IMR-90 (cell line): ENCODE data around the gene SLC27A4. TPM values are rescaled to one million over a fixed set of nuclear protein-coding genes. Genes with fewer than 3 reads are reported as not detected.

Experiments used
- ATAC-seq: fragments of 200-7000 bp; cut with Tn5 transposase; 2 replicates; pipeline ENCODE4 v1.9.1; 2020; ENCODE audit warnings: low read depth, mild to moderate bottlenecking, moderate library complexity
- BruUV-seq: library from RNA; stranded (reverse); fragments of 400-500 nt; replicated peaks from 2 replicates; lab custom pipeline; 2021; lab: Mats Ljungman, UMichigan
- CTCF ChIA-PET: fragments of 300-600 bp; formaldehyde crosslinking; extraction: SDS; loops from one replicate; lab custom pipeline; 2021; ENCODE audit warnings: antibody characterized with exemption; lab: Yijun Ruan, JAX
- POLR2A ChIA-PET: fragments of 300-600 bp; sonication (Branson Sonifier 250); formaldehyde crosslinking; loops from one replicate; lab custom pipeline; 2022; ENCODE audit warnings: antibody characterized with exemption; ENCODE audit not compliant: unreplicated experiment; lab: Charles Lee
- DNase-seq: peaks from one replicate; pipeline ENCODE4 v3.0.0; 2013
- H2AFZ ChIP-seq: replicated peaks from 2 replicates; pipeline ENCODE3; 2013; ENCODE audit warnings: low read length, mild to moderate bottlenecking; ENCODE audit not compliant: poor library complexity
- H2AK5ac ChIP-seq: 2 replicates; pipeline ENCODE4 v1.6.1; 2013; ENCODE audit warnings: low read depth, low read length, inconsistent platforms
- H2AK9ac ChIP-seq: replicated peaks from 2 replicates; pipeline ENCODE3; 2013; ENCODE audit warnings: mild to moderate bottlenecking, low read depth, low read length, moderate library complexity; ENCODE audit not compliant: poor library complexity
- H2BK120ac ChIP-seq: 2 replicates; pipeline ENCODE4 v1.6.1; 2013; ENCODE audit warnings: low read depth, low read length, inconsistent platforms
- H2BK15ac ChIP-seq: 3 replicates; pipeline ENCODE4 v1.6.1; 2013; ENCODE audit warnings: low read depth, low read length, inconsistent platforms
- H2BK20ac ChIP-seq: 2 replicates; pipeline ENCODE4 v1.6.1; 2013; ENCODE audit warnings: low read depth, mild to moderate bottlenecking, inconsistent platforms, low read length, moderate library complexity
- H2BK5ac ChIP-seq: 2 replicates; pipeline ENCODE4 v1.6.1; 2013; ENCODE audit warnings: mild to moderate bottlenecking, low read depth, low read length, inconsistent platforms; ENCODE audit not compliant: poor library complexity, severe bottlenecking
- H3K14ac ChIP-seq: replicated peaks from 2 replicates; pipeline ENCODE4 v1.6.1; 2013; ENCODE audit warnings: low read depth, low read length, inconsistent platforms
- H3K18ac ChIP-seq: 2 replicates; pipeline ENCODE4 v1.6.1; 2013; ENCODE audit warnings: low read depth, low read length, control low read depth
- H3K23ac ChIP-seq: 2 replicates; pipeline ENCODE4 v1.6.1; 2013; ENCODE audit warnings: low read depth, low read length, inconsistent platforms
- H3K27ac ChIP-seq: 2 replicates; pipeline ENCODE4 v1.5.1; 2013; ENCODE audit warnings: mild to moderate bottlenecking, control low read depth, low read length; ENCODE audit not compliant: insufficient read depth
- H3K27me3 ChIP-seq: 2 replicates; pipeline ENCODE4 v1.6.1; 2013; ENCODE audit warnings: low read length; ENCODE audit not compliant: control insufficient read depth, insufficient read depth
- H3K36me3 ChIP-seq: 2 replicates; pipeline ENCODE4 v1.6.1; 2013; ENCODE audit warnings: low read length, mixed read lengths; ENCODE audit not compliant: control insufficient read depth, insufficient read depth
- H3K4ac ChIP-seq: 2 replicates; pipeline ENCODE4 v1.6.1; 2013; ENCODE audit warnings: low read depth, low read length, inconsistent platforms
- H3K4me1 ChIP-seq: 2 replicates; pipeline ENCODE4 v1.6.1; 2013; ENCODE audit warnings: low read length, mixed read lengths; ENCODE audit not compliant: control insufficient read depth, insufficient read depth
- H3K4me2 ChIP-seq: 2 replicates; pipeline ENCODE4 v1.6.1; 2013; ENCODE audit warnings: low read depth, mild to moderate bottlenecking, control low read depth, low read length, moderate library complexity
- H3K4me3 ChIP-seq: 2 replicates; pipeline ENCODE4 v1.5.1; 2013; ENCODE audit warnings: low read depth, mild to moderate bottlenecking, control low read depth, low read length, moderate library complexity; ENCODE audit not compliant: insufficient read depth
- H3K56ac ChIP-seq: 2 replicates; pipeline ENCODE4 v1.6.1; 2013; ENCODE audit warnings: low read length, inconsistent platforms; ENCODE audit not compliant: insufficient read depth; ENCODE audit errors: extremely low read depth
- H3K79me1 ChIP-seq, 2 experiments: 2 replicates each; pipeline ENCODE4 v1.6.1; 2013; ENCODE audit warnings: low read length in 2 of 2, inconsistent platforms in 1 of 2, low read depth in 1 of 2
- H3K9ac ChIP-seq: 2 replicates; pipeline ENCODE4 v1.6.1; 2013; ENCODE audit warnings: low read depth, low read length, control low read depth
- H3K9me1 ChIP-seq: 2 replicates; pipeline ENCODE4 v1.6.1; 2013; ENCODE audit warnings: low read length, inconsistent platforms; ENCODE audit not compliant: insufficient read depth
- H3K9me3 ChIP-seq: 2 replicates; pipeline ENCODE4 v1.6.1; 2013; ENCODE audit warnings: low read length; ENCODE audit not compliant: control insufficient read depth, insufficient read depth
- H4K20me1 ChIP-seq: 2 replicates; pipeline ENCODE4 v1.6.1; 2013; ENCODE audit warnings: low read length, inconsistent platforms; ENCODE audit not compliant: insufficient read depth
- H4K5ac ChIP-seq: 2 replicates; pipeline ENCODE4 v1.6.1; 2013; ENCODE audit warnings: mild to moderate bottlenecking, low read depth, low read length, control low read depth
- H4K8ac ChIP-seq, 2 experiments: 2 replicates each; pipeline ENCODE4 v1.6.1; 2013; ENCODE audit warnings: low read depth in 2 of 2, low read length in 2 of 2, control low read depth in 1 of 2, inconsistent platforms in 1 of 2
- H4K91ac ChIP-seq: 2 replicates; pipeline ENCODE4 v1.6.1; 2013; ENCODE audit warnings: low read depth, low read length, inconsistent platforms; ENCODE audit not compliant: insufficient read depth
- CHD1 ChIP-seq: IDR thresholded peaks from 2 replicates; pipeline ENCODE4 v1.6.1; 2012; ENCODE audit warnings: low read depth, low read length, improper control_type of control experiment
- FOS ChIP-seq: fragments of 150-350 bp; IDR thresholded peaks from 2 replicates; pipeline ENCODE4 v1.6.1; 2016; ENCODE audit warnings: low read depth, low read length
- MAFK ChIP-seq: IDR thresholded peaks from 2 replicates; pipeline ENCODE4 v1.6.1; 2012; ENCODE audit warnings: low read depth, low read length, improper control_type of control experiment
- POLR2A ChIP-seq: IDR thresholded peaks from 2 replicates; pipeline ENCODE4 v1.6.1; 2012; ENCODE audit warnings: mild to moderate bottlenecking, low read depth, low read length
- SMC3 ChIP-seq: fragments of 150-350 bp; IDR thresholded peaks from 2 replicates; pipeline ENCODE4 v1.6.1; 2016; ENCODE audit warnings: low read depth, mild to moderate bottlenecking, antibody characterized with exemption, low read length, moderate library complexity
- WGBS, 2 experiments: methylation state at CpG; one replicate each; pipeline versions ENCODE4 v1.1.5 to v1.1.7; 2013; ENCODE audit warnings: missing lambda C conversion rate in 2 of 2; ENCODE audit not compliant: insufficient read length in 1 of 2; ENCODE audit errors: extremely low coverage in 2 of 2; 5-methylcytosine and 5-hydroxymethylcytosine counted together
- dilution Hi-C: fragments of 300-500 bp; cut with HindIII; formaldehyde crosslinking; loops from one replicate; pipeline ENCODE4 v1.14.3; 2018; ENCODE audit warnings: low sequenced_read_pairs; ENCODE audit not compliant: unreplicated experiment
- in situ Hi-C: fragments of 300-500 bp; cut with MboI; formaldehyde crosslinking; loops from 3 replicates; pipeline ENCODE4 v1.14.3; 2019; ENCODE audit warnings: low sequenced_read_pairs, inconsistent platforms, mixed read lengths
- intact Hi-C: fragments of 100-400 bp; cut with micrococcal nuclease; formaldehyde crosslinking; loops from 2 replicates; pipeline ENCODE4 v1.10.0; 2022
- polyA plus RNA-seq, 3 experiments: library from polyadenylated mRNA; depleted of rRNA; stranded (reverse); fragments of >200 nt; gene quantifications; 2 replicates each; pipeline ENCODE4 v1.2.3, GENCODE V29; 2012; ENCODE audit warnings: low replicate concordance in 1 of 3
- total RNA-seq: library from RNA; depleted of rRNA; stranded (reverse); fragments of >200 nt; gene quantifications from 2 replicates; pipeline ENCODE4 v1.2.3, GENCODE V29; 2012

Gene SLC27A4
- total and polyA plus RNA-seq, 2 of the 4 experiments (the other 2 are of a cell fraction): 9.7 to 13.7 TPM

GRCh38 chr9:128322404-128323211, 17.7 kb upstream of the SLC27A4 start, which contains the start of the genes COQ4 and TRUB2 (continued):
- 0 out of 2 replicates have a peak, but pooled peaks have one; percentile 6 for TF ChIP-seq SMC3
- peak; percentile 11; the same call in 1 of the 2 replicates for TF ChIP-seq MAFK
- peak; percentile 26 for TF ChIP-seq POLR2A

DNA sequence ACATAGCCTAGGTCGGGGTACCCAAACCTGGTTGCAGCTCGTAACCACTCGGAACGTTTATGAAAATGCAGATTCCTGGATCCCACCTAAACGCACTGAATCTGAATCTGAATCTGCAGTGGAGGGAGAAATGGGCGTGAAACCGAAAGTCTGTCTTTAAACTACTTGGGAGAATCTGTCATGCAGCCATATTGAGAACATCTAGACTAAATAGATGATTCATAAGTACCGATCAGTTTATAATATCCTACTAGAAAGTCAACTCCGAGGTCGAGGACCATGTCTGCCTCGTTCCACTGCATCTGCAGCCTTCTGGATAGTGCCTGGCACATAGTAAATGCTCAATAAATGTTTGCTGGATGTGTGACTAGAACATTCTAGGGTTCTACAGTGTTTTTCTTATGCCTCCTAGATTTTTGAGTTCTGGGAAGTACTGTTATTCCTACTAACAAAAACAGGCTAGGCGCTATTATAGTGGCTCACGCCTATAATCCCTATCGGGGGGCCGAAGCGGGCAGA, 17.1 kb upstream of the SLC27A4 start:
- intact Hi-C loops (loop anchor here (2.0 kb wide), 1 partner anchor 28 kb away; no protein-coding TSS in a partner anchor), in situ Hi-C loops (no loop called here), dilution Hi-C loops (no loop called here)
- peak overlapping the region; percentile 95 for H3K4me2 ChIP-seq
- peak overlapping the region; percentile 98 for H2AFZ ChIP-seq
- H3K27ac ChIP-seq: peak overlapping the region; percentile 99
- H4K5ac ChIP-seq: peak overlapping the region; percentile 13; the same call in 1 of the 2 replicates
- H2BK15ac ChIP-seq: no peak overlapping the region
- peak overlapping the region; percentile 74 for H3K23ac ChIP-seq
- DNase-seq: peak; percentile 63
- no peaks in the 10 kb centered on the region for H3K27me3 ChIP-seq
- H3K9me3 ChIP-seq: no peaks in the 10 kb centered on the region
- no peak overlapping the region for H3K18ac ChIP-seq
- H2BK5ac ChIP-seq: peak overlapping the region; percentile 57
- 0 out of 2 replicates have a peak, but pooled peaks cover 4% of the 10 kb centered on the region for H4K20me1 ChIP-seq
- no peak overlapping the region for H2BK120ac ChIP-seq
- no CpG with 5 or more reads among the region's 16 CpGs for WGBS, 2 experiments
- H4K91ac ChIP-seq: no peak overlapping the region
- CTCF ChIA-PET: no interaction called here
- H3K14ac ChIP-seq: peak overlapping the region; percentile 20
- peaks cover 20% of the 10 kb centered on the region for H3K36me3 ChIP-seq
- TF ChIP-seq CHD1: no peak
- TF ChIP-seq FOS: peak; percentile 46
- H4K8ac ChIP-seq: peak overlapping the region; percentile 6 to 70; a peak in 2 of 4 replicates
- peak overlapping the region; percentile 70 for H3K9ac ChIP-seq
- H2BK20ac ChIP-seq: no peak overlapping the region
- peaks cover 5% of the 10 kb centered on the region for H3K4me1 ChIP-seq
- peak; percentile 27 for ATAC-seq
- peaks cover 38 to 56% of the 10 kb centered on the region in 2 experiments for H3K79me1 ChIP-seq
- 0 out of 2 replicates have a peak overlapping the region, but pooled peaks have one; percentile 6 for H2AK5ac ChIP-seq
- H3K9me1 ChIP-seq: peaks cover 2% of the 10 kb centered on the region; the same call in 1 of the 2 replicates
- H3K56ac ChIP-seq: peak overlapping the region; percentile 64
- peak overlapping the region; percentile 80 for H3K4ac ChIP-seq
- H2AK9ac ChIP-seq: peak overlapping the region; percentile 86
- POLR2A ChIA-PET: no interaction called here
- peak overlapping the region; percentile 57 for H3K4me3 ChIP-seq
- no TSS peak for BruUV-seq
